Mammary epithelial cell (primary cell): ENCODE data around the gene SYTL1.

ENCODE experiments used
- CTCF ChIP-seq, 2 donors: IDR thresholded peaks in 1 of 2; conservative IDR thresholded peaks in 1 of 2; 2 replicates each; pipeline ENCODE4 v1.5.1; 2011 to 2012; ENCODE audit warnings: inconsistent platforms in 2 of 2, low read length in 2 of 2, mild to moderate bottlenecking in 2 of 2, control low read depth in 1 of 2, low read depth in 1 of 2; ENCODE audit not compliant: insufficient read depth in 1 of 2; ENCODE audit errors: extremely low read depth in 1 of 2
- EZH2 ChIP-seq: IDR thresholded peaks from 2 replicates; pipeline ENCODE4 v1.6.1; 2012; ENCODE audit warnings: low read length, inconsistent platforms, borderline replicate concordance

GRCh38 chr1:27333717-27334279, 8.0 kb upstream of the SYTL1 start:
- no peak for TF ChIP-seq CTCF (conservative IDR thresholded peaks at IDR 0.05 in 1 of 2, IDR thresholded peaks at IDR 0.05 in 1 of 2; ENCODE audit: extremely low read depth in 1 of 2, insufficient read depth in 1 of 2, low read depth in 1 of 2, low read length in 2 of 2)
- TF ChIP-seq EZH2 = no peak
